Prostate gland (tissue), 2 donors: ENCODE data around the gene GRIK3.

ENCODE experiments used
- POLR2A ChIP-seq: fragments of 450-650 bp; IDR thresholded peaks from one replicate; pipeline ENCODE4 v1.6.1; 2016; ENCODE audit warnings: antibody characterized with exemption, mild to moderate bottlenecking
- POLR2AphosphoS5 ChIP-seq: sonication (generic); formaldehyde crosslinking; IDR thresholded peaks from one replicate; pipeline ENCODE4 v1.6.1; 2017; ENCODE audit warnings: antibody characterized with exemption
- TF ChIP-seq, protein P1 (sequence below), 4 experiments: fragments of 200-600 bp in 2 of 4; fragments of 450-650 bp in 2 of 4; sonication (generic) in 2 of 4; IDR thresholded peaks; 1 replicate in 3 of 4; 2 replicates in 1 of 4; pipeline ENCODE4 v1.5.1; 2016 to 2019; ENCODE audit warnings: antibody characterized with exemption in 4 of 4, mild to moderate bottlenecking in 2 of 4, moderate library complexity in 2 of 4

DNA sequence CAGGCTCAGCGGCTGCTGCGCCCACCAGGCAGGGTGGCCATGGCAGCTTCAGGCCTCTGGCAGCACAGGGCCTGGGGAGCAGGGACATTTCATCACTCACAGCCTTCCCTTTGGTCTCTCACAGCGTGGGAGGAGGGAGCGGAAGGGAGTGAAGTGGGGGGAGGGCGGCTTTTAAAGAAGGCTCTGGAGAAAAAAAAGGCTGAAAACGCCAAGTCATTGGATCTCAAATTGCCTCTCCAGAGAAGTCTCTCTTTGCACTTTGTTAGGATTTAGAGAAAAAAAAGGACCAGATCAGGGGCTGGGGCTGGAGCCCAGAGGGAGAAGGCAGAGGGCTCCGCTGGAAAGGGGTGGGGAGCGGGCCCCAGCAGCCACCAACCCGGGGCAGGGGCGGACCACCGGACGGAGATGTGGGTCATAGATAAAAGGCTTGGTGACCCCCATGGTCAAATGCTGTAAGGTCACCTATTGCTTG lies 209.9 kb downstream of the GRIK3 start:
- TF ChIP-seq, protein P1, sequence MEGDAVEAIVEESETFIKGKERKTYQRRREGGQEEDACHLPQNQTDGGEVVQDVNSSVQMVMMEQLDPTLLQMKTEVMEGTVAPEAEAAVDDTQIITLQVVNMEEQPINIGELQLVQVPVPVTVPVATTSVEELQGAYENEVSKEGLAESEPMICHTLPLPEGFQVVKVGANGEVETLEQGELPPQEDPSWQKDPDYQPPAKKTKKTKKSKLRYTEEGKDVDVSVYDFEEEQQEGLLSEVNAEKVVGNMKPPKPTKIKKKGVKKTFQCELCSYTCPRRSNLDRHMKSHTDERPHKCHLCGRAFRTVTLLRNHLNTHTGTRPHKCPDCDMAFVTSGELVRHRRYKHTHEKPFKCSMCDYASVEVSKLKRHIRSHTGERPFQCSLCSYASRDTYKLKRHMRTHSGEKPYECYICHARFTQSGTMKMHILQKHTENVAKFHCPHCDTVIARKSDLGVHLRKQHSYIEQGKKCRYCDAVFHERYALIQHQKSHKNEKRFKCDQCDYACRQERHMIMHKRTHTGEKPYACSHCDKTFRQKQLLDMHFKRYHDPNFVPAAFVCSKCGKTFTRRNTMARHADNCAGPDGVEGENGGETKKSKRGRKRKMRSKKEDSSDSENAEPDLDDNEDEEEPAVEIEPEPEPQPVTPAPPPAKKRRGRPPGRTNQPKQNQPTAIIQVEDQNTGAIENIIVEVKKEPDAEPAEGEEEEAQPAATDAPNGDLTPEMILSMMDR (IDR thresholded peaks at IDR 0.05), result no peak
- TF ChIP-seq POLR2A (no peak), POLR2AphosphoS5 (no peak)
